Left renal cortex interstitium (tissue), 4 donors: ENCODE data around the gene NCF4. TPM values are rescaled to one million over a fixed set of nuclear protein-coding genes. Genes with fewer than 3 reads are reported as not detected.

Source experiments
- DNase-seq, 4 donors: peaks; one replicate each; pipeline ENCODE4 v3.0.0-alpha.2; 2013; ENCODE audit warnings: low read depth in 4 of 4, low spot score in 2 of 4, missing footprints in 1 of 4
- polyA plus RNA-seq, 4 donors: library from polyadenylated mRNA; unstranded; fragments of 120-200 nt; gene quantifications; one replicate each; pipeline ENCODE4 v1.2.1, GENCODE V29; 2013; ENCODE audit not compliant: insufficient read length in 4 of 4

The NCF4 gene
- polyA plus RNA-seq, 4 donors = 1.9 to 2.1 (median 2.0) TPM

DNA sequence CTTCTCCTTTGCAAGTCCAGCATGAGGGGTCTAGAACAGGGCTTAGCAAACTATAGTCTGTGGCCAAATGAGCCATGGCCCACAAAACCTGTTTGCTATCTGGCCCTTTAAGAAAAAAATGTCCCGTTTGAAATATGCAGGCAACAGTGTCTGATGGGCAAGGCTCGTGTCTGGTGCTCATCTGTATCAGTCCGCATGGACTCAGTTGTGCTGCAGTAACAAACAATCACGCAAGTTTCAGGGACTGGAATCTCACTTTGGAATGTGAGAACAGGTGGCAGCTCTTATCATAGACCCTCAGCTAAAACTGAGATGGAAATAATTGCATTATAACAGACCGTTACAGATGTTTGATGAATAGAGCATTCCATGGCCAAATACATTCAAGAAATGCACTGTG, 24.9 kb upstream of the NCF4 start:
- DNase-seq = no peak

DNA sequence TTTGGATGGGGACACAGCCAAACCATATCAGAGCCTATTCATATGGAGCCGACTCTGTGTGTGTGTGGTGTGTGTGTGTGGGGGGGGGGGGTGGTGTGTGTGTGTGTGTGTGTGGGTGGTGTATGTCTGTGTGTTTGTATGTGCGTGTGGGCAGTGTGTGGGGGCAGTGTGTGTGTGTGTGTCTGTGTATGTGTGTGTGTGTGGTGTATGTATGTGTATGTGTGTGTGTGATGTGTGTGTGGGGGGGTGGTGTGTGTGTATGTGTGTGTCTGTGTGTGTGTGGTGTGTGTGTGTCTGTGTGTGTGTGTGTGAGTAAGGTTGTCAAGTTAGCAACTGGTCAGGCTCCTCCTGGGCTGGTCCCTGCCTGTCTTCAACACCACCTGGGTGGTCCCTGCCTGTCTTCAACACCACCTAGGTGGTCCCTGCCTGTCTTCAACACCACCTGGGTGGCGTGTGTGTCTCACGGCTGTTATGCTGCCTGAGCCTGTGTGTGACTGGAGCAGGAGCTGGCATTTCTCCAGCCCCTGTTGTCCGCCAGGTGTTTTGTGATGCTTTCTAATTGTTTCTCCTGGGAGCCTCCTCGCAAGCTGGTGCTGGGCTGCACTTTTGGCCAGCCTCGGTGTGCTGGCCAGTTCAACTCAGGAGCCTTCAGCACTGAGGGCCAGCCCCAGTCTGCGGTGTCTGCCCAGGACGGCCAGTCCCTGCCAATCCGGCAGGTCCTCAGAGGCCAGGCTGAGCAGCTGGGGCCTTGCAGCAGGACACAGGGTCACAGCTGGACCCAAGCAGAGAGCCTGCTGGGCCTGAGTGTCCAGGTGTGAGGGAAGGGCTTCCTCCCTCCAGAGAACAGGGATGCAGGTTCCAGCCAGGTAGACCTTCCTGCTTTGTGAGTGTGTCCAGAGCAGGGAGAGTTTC, 22.4 kb upstream of the NCF4 start:
- DNase-seq = no peak

DNA sequence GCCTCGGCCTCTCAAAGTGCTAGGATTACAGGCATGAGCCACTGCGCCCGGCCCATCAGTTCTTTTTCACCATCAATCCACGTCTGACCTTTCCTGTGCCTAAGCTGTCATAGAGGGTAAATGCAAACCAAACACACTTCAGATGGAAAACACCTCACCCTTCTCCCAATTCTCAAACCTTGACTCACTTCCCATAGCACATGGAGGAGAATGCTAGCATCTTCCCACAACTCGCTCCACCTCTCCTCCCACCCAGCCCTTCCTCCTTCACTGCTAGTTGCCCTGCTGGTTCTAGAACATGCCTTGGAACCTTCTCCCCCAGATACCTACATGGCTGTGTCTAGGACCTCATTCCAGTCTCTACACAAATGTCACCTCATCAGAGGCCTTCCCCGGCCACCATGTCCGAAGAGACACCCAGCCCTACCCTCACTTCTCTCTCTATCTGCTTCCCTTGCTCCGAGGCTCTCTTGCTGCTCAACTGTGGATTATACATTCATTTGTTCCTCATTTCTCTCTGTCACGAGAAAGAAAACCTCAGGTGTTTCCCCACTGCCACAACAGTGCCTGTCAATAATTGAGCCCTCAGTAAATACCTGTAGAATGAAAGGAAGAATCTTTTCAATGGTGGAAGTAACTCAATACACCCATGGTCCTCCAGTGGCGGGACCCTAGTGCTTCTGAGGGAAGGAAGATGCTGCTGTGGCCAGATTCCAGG, 21.3 kb upstream of the NCF4 start:
- DNase-seq = no peak

DNA sequence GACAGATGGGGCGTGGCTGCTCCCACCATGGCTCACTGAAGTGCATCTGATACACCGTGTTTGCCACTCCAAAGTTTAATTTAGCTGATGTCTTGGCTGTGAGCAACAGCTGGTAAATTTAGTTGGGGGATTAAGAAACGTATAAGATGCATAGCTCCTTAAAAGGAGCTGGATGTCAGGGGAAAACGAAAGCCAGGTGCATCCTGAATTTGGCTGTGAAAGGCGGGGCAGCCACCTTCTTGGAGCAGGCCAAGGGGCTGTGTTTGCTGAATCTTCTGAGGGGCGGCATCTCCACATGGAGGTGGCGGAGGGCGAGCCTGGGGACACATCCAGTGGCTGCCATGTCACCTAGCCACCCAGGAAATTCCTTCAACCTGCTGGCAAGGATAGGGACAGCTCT, 20.7 kb upstream of the NCF4 start:
- DNase-seq = no peak

DNA sequence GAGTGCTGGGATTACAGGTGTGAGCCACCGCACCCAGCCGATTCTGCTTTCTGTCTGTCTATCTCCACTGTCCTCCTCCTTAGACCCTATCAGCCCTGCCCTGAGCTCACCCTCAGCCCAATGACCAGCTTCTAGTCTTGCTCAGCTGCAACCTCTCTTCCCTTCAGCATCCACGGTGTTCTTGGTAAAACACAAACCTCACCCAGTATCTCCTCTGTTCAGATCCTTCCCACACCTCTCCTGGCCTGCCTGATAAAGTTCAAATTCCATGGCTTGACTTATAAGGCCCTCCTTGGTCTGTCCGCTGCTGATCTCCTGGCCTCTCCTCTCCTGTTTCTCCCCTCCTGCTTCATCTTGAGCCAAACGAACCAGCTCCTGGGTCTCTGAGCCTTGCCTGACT, 14.5 kb upstream of the NCF4 start:
- DNase-seq = no peak

DNA sequence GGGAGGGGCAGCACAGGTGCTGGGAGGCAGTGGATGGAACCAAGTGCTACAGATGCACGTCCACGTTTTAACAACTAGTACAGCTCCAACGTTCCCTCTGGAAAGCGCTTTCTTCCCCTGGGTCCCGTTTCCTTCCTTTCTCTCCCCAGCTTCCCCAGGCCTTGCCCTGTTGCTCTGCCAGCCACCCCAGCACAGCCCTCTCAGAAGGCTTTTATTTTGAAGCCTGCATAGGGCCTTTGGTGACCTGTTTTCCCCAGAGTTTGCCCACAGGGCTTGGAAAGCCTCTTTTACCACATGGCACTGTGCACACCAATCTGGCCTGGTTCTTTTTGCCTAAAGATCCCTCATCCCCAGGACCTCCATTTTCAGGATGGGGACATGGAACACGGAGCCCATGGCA, 13.9 kb upstream of the NCF4 start:
- no peak for DNase-seq

DNA sequence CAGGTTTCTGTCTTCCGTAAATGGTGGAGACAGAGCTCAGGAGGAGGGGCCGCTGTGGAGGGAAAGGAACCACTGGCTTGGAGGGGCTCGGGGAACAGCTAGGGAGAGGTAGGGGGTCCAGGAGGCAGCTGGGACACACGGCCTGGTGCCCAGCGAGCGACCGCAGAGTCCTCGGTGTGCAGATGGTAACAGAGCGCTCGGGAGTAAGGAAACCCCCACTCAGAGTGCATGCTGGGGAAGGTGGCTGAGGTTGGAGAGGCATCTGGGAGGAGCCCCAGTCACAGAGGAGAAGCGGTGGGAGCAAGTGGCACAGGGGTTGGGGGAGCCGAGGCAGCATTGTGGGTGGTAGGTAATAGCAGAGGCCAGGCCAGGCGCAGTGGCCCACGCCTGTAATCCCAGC, 10.8 kb upstream of the NCF4 start:
- no peak for DNase-seq

DNA sequence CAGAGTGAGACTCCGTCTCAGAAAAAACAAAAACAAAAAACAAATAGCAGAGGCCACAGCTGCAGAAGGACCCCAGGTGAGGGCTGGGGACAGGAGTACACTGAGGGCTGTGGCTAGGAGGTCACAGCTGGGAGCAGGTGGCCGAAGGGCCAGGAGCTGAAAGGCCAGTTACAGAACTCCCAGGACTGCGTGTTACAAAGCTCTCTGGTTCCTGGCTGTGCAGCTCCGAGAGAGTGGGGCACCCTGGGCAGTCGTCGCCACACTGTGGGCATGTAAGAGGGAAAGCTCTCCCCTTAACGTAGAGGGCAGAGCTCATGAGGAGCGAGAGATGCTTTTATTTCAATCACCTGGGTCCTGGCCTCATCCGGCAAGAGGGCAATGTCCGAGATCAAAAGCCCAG, 10.1 kb upstream of the NCF4 start:
- no peak for DNase-seq

DNA sequence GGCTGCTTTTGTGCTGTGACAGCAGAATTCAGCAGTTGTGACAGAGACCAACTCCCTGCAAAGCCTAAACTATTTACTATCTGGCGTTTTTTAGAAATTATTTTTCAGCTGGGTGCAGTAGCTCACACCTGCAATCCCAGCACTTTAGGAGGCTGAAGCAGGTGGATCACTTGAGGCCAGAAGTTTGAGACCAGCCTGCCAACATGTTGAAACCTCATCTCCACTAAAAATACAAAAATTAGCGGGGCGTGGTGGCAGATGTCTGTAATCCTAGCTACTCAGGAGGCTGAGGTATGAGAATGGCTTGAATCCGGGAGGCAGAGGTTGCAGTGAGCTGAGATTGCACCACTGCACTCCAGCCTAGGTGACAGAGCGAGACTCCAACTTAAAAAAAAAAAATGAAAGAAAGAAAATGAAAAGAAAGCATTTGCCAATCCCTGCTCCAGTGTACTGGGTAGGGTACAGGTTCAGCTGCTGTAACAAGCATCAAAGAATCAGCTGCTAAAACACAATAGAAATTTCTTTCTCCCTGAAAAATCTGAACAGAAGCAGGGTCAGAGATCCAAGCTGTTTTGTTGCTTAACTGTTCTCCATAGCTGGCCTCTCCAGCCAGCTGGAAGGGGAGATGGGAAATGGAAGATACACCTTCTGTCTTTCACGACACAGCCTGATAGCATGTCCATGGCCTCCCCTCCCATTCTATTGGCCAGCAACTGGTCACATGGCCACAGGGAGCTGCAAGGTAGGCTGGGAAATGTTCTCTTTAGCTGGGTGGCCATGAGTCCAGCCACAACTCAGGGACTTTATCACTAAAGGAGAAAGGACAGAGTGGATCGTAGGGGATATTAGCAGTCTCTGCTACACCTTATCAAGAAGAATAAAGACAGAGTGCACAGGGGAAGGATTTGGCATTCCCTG, 8.5 kb upstream of the NCF4 start:
- no peak for DNase-seq

DNA sequence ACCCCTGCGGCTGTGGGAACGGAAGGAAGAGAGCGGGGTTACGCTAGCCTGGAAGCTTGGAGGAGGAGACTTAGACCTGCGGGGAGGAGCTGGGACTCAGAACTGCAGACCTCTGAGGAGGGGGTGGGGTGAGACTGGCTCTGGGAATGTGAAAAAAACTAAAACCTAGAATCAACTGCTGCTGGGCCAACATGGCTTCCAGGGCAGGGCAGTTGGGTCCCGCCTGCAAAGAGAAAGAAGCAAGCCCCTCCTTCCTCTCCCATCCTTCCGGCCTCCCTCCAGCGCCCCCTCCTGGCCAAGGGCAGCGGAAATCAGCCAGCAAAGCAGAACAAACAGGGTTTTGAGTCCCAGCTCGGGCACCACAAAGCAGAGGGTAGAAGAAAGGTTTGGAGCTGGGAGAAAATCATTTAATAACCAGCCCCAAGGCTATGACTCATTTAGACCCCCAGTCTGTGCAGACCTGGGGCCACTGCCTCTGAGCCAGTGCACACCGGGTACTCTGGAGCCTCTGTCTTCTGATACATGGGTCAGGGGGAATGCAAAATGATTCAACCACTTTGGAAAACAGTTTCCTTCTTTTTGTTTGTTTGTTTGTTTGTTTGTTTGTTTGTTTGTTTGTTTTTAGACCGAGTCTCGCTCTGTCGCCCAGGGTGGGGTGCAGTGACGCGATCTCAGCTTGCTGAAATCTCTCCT, 7.3 kb upstream of the NCF4 start:
- DNase-seq = peak in 1 of 4 donors; percentile 24

DNA sequence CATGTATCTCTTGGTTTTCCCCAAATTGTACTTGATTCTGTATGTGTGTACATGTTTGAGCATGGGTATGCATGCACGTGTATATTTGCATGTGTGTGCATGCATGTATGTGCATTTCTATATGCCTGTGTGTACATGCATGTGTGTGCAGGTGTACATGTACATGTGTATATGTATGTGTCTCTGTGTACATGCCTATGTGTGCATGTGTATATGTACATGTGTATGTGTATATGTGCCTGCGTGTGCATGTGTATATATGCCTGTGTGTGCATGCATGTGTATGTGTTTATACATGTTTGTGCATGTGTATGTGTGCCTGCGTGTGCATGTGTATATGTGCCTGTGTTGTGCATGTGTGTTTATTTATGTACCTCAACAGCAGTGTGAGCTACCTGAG, 5.3 kb upstream of the NCF4 start:
- DNase-seq = no peak

DNA sequence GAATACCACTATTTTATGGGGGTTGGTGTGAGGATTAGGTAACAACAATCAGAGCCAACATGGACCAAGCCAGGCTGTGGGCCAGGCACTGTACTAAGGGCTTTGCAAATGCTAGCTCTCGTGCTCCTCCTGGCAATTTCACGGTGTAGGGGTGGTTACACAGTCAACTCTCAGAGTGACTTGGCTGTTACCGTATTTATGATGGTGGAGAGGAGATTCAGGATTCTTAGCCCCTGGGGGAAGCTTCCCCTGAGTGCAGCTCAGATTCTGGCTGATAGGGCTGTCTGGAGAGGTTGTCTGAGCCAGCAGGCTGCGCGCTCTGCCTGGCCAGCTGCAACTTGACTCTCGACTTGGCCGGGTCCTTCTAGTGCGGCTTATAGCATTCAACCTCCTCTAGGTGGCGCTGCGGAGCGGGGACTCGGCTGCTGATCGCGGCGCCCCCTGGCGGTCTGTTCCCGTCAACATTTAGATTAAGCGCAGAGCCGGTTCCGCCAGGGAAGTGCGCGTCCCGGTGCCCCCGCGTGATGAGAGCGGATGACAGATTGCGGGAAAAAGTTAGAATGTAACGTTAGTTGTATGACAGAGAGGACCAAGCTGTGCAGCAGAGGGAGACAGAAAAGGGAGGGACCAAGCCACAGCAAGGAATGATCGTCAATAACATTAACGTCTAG, 4.5 kb upstream of the NCF4 start:
- DNase-seq = peak; percentile 56 to 88 (median 76)

DNA sequence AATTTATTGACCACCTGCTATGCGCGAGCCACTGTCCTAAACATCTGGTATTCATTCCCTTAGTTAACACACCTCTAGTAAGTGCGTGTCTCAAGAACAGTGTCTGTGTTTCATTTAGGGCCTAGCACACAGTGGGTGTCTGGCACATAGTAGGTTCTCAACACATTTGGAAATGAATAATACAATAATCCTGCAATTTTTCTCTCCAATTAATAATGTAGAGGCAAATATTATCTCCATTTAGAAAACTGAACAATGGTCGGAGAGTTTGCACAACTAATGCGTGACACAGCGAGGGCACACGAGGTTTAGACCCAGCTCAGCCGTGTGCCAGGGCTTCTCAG, 4.0 kb upstream of the NCF4 start:
- no peak for DNase-seq

DNA sequence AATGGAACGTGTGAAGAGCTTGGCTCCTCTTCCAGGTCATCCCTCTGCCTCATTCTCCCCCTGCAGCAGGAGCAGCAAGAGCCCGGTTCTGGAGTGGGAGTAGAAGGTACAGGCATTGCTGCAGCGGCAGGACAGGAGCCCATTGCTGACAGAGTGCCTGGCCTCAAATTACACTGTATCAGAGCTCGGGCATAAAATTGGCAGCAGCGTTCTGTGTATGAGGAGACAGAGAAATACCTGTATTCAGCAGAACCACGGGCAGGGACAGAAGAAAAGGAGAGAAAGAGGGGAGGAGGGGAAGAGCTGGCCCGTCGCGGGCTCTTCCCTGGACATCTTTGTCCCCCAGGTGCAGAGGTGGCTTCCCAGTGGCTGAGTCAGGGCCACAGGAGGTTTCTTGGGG, 2.6 kb upstream of the NCF4 start:
- no peak for DNase-seq

DNA sequence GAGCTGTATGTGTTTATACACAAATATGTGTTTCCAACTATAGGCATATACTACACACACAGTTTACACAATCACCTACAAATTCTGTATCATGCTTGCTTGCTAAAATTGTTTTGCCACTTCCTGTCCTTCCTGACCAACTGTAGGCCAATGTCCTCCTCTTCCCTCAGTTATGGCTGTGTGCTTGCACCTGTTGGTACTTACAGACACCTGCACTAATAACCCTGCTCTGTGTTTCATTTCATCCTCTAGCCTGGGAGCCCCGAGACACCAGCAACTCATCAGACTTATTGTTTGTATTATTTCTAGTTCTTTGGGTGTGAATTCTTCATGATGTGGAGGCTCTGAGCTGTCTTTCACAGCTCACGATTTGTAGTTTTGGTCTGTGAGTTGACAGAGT, 1.8 kb upstream of the NCF4 start:
- DNase-seq = no peak

DNA sequence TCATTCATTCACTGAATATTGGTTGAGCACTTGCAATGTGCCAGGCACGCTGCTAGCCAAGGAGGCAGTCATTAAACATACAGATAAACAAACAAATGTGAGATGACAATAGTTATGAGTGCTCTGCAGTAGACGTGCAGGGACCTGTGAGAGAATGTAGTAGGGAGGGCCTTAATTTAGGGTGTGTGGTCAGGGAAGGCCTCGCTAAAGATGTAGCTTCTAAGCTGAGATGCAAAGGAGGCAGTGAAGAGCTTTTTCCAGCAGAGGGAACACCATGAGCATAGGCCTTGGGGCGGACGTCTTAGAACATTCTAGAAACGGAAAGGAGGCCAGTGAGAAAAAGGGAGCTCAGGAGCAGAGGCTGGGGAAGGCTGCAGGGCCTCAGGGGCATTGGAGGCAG, 789 bp upstream of the NCF4 start:
- no peak for DNase-seq

DNA sequence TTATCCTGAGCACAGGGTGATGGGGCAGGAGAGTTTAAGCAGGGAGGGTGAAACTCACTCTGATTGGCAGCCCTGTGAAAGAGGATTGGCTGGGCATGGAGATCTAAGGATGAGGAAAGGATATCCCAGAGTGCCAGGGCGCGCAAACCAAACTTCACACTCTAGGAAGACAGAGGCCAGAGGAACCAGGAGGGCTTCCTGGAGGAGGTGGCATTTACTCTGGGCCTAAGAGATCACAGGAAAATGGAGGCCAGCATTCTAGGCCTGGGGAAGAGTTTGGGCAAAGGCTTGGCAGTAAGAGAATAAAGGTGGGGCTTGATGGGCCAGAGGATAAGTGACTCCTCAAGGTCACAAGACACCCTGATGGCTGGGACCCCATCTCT, 377 bp upstream of the NCF4 start:
- no peak for DNase-seq

DNA sequence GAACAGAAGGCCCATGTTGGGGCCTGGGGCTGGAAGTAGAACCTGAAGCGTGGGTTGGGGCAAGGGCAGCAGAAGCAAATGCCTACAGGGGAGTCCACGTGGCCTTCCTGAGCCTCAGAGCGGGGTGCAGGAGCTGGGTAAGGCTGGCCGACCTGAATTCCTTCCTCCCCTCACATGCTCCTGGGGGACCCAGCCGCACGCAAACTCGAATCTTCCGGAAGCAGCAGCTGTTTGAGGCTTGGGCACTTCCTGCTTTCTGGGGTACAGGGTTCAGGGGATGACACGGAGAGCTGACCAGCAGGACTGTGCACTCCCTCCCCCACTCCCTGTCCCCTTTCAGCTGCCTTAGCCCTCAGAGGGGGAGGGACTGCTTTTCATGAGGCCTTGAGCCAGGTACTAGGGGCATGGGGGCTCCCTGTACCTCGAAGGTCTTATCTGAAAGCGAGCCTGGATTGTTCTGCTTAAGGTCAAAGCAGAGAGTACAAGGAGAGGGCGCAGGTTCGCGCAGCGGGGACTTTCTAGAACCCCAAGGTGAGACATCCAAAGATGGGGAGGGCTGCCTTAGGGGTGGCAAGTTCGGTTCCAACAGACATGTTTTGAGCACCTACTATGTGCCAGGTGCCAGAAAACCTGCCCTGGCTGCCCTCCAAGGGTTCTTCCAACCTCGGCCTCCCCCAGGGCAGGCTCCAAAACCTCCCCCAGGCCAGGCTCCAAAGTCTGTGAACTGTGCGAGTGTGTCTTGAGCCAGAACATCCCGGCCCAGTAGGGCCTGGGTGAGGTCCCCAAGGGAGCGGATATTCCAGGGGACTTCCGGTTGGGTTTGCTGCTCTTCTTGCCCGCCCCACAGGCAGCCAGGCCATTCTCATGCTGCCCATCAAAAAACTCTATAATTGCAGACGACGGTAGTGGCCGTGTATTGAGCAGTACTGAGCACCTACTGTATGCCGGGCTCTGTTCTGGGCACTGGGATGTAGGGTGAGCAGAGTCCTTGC, 1.7 kb downstream of the NCF4 start:
- DNase-seq = no peak

DNA sequence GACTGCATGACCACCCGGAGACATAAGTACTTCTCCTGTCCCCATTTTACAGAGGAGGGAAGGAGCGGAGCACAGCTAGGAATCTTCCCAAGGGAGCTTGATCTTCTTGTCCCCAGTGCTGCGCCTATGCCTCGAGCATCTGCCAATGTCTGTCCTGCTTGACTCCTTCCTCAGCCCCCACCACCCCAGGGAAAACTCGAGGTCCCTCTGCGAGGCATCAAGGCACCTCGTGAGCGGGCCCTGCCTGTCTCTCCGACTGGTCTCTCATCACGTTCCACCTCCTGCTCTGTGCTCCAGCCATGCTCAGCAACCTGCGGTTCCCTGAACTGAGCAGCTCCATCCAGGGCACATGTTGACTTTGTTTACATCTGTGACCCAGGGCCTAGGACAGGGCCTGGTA, 2.5 kb downstream of the NCF4 start:
- no peak for DNase-seq
